Hematopoietic multipotent progenitor cell (in vitro differentiated cells): ENCODE measurements around the gene BHMT2. TPM values are rescaled to one million over a fixed set of nuclear protein-coding genes. Genes with fewer than 3 reads are reported as not detected.

Experiments used
- DNase-seq, 3 donors: peaks; one replicate each; pipeline ENCODE4 v3.0.0-alpha.2; 2011 to 2015; ENCODE audit warnings: low read depth in 2 of 3, low spot score in 2 of 3
- total RNA-seq: library from RNA; depleted of rRNA; stranded (reverse); fragments of >200 nt; gene quantifications from one replicate; pipeline ENCODE4 v1.2.3, GENCODE V29; 2012

Gene BHMT2, protein sequence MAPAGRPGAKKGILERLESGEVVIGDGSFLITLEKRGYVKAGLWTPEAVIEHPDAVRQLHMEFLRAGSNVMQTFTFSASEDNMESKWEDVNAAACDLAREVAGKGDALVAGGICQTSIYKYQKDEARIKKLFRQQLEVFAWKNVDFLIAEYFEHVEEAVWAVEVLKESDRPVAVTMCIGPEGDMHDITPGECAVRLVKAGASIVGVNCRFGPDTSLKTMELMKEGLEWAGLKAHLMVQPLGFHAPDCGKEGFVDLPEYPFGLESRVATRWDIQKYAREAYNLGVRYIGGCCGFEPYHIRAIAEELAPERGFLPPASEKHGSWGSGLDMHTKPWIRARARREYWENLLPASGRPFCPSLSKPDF
- 0.27 TPM for total RNA-seq

DNA sequence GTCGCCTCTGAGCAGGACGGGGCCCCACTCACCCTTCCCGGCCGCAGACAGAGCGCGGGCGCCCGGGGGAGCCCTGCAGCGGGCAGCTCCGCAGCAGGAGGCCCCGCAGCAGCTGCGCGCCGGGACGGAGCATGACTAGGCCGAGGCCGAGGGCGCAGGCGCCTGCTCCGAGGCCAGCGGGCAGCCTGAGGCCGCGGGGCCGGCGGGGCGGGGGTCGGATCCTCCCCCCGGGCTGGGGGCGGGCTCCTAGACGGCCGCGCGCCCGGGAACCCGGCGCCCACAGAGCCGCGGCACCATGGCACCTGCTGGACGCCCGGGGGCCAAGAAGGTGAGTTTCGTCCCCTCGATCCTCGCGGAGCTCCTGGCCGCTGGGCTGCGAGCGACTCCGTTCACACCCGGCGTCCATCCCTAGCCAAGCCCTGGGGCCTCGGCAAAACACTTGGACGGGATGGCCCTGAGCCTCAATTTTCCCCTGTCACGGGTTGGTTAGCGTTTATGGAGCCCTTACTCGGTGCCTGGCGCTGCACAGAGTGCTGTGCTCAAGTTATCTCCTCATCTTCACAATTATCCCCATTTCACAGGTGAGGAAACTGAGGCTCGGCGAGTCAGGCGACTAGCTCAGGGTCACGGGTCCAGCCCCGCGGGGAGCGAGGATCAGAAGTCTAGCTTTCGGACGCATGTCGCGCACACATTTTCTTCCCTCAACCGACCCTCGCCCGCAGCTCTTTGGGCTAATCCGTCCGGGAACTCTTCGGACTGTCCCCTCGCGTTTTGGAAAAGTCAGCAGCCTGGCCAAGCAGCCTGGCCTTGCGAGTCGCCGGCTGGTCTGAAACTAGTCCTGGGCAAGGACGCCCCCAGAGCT is at the start of gene BHMT2, which contains the start of gene DMGDH:
TSS of gene BHMT2 (plus strand) at position 280 of the 862 bp plus-strand sequence. CDS start at position 296, 16 bp downstream.
TSS of gene DMGDH (minus strand) at position 187 of the 862 bp plus-strand sequence. CDS start at position 133, 54 bp downstream.
- peak in 2 of 3 donors; percentile 24 to 35 for DNase-seq

DNA sequence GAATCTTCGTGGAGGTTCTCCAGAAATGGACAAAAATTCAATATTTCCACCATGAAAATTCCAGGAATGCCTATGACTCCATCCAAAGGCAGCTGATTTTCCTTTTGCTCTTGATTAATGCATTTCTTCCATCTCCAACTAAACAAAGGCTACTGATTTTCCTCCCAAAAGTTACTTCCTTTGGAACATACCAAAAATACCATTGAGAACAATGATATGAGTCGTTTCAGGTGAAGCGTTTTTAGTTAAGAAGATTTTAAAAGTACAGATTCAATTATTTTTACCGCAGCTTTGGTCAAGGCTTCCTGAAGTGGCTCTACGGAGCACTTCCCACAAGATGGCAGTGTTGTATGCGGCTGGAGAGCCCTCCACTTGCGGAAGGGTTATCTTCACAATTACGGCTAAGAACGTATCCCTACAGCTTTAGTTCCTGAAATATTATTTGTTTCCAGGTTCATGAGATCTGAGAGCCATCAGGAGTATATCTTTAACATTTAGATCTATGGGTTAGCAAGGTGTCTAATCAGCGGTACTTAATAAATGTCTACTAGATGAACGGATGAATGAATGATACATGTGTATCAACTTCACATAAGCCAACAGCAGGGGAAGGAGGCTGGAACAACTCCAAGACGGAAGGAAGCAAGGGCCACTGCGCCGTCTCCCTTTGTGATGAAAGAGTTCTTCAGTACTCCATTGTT is 48.6 kb upstream of the BHMT2 start:
- peak in 2 of 3 donors; percentile 55 to 71 for DNase-seq

DNA sequence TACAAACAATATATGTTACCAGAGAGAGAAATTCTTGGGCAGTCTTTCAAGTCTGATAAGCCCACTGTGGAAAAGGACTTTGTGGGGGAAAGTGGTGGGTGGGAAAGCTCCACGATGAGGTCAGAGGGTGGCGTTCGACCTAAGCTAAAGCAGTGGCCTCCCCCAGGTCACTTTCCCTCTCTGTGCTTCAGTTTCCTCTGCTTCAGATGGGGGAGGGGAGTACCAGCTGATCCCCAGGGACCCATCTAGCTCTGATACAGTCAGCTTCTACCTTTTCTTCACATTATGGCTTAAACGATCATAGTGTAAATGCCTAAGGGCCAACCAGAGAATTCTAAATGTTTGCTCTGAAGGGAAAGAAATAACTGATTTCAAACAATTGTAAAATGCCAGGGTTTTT is 47.8 kb upstream of the BHMT2 start:
- no peak for DNase-seq

DNA sequence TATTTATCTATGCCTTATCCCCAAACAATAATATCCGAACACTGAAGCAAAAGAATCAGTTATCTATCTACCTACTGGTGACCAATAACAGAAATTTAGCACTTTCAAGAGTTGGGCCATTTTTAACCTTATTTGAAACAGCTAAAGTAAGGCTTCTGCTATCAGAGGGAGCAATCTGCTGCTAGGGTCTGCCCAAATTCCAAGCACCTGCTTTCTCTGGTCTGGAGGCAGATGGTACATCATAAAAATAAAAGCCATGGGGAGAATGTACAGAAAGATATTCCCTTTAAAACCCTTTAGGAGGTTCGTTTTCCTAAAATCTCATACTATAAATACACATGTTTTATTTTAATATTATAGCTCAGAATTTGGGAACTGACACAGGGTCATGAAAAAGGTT is 46.8 kb upstream of the BHMT2 start:
- no peak for DNase-seq

DNA sequence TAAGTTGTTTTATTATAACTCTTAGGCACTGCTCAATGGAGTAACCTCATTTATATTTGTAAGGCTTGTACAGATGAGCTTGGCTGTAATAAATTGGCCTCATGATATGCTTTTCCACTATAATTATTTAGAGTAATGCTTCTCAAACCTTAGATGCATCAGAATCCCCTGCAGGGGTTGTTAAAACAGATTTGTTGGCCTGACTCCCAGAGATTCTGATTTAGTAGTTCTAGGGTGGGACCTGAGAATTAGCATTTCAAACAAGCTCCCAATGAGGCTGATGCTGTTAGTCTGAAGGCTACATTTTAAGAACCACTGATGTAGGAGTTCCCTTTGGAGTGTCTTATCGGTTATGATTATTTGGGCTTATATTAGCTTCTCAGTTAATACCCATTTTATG is 46.2 kb upstream of the BHMT2 start:
- DNase-seq = no peak

DNA sequence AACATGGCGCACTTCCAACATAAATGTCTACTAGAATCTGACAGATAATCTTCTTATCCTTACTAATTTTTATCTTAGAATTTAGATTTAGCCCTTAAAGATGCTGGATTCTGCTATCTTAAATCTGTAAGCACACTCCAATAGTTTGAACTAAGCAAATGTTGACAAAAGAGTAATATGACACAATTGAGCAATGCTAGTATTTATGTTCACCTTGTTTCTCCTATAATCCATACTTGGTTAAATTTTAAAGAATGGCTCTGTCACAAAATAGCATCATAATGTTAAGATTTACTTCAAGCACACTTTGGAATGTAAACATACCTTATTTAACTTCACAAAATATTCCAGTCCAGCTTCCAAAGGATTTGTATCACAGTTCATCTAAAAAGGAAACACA is 45.6 kb upstream of the BHMT2 start:
- DNase-seq = no peak

DNA sequence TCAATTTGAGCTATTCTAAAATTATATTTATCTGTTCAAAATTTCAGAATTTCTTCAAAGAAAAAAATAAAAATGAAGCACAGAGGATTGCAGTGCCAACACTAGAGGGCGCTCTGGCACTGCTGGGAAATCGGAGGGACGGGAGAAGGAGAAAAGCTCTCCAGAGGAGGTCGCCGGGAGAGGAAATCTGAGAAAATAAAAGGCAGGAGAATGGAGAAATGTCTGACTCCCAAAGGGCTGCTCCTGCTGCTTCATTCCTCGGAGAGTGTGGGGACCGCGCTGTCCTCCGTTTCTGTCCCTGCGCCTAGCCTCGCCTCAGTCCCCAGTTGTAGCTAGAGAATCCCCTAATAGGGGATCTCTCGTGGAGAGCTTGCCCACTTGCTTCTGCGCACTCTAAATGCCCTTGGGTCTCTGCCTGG is 44.5 kb upstream of the BHMT2 start:
- DNase-seq = peak; percentile 11 to 66 (median 48)

DNA sequence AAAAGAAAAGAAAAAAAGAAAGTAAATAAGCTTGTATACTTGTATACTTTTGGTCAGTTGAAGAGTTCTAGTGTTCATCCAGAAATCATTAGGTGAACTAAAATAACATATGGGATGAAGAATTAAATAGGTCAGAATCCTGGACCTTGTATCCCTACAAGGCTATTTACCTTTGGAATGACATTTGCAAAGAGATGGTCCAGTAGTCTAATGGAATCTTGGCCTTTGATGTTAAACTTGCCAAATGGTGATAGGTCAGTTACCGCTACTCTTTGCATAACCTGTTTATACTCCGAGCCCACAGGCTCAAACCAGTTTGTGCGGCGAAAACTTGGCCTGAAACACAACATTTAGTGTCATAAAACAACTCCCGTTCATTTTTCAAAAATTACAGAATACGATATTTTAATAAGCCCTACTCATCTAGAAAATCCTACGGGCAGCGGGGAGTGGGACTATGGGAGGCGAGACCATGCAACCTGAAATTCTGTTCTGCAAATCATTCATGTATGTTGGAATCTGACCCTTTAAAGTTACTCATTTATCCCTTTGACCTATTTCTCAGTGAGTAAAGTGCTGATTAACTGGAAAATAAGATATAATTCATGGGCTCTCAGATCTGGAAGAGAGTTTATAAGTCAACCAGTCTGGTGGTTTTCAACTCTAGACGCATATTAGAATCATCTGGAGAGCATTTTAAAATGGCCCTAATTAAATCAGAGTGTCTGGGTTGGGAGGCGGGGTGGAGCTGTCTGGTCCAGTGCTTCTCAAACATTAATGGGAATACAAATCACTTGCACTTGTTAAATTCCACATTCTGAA is 38.7 kb upstream of the BHMT2 start:
- DNase-seq = no peak

DNA sequence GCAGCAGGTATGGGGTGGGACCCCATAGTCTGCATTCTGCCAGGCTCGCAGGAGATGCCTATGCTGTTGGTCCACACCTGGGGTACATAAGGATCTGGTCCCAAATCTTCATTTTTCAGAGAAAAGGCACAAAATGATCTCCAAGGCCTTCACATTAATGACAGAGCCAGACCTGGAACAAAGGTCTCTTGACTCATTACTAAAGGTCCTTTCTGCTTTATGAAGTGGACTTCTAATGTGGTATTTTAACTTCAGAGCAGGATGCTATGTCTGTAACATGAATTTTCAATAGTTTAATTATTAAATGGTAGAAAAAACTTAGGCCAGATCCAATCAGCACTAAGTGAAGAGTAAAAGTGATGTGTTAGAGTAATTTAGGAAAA is 38.1 kb upstream of the BHMT2 start:
- no peak for DNase-seq

DNA sequence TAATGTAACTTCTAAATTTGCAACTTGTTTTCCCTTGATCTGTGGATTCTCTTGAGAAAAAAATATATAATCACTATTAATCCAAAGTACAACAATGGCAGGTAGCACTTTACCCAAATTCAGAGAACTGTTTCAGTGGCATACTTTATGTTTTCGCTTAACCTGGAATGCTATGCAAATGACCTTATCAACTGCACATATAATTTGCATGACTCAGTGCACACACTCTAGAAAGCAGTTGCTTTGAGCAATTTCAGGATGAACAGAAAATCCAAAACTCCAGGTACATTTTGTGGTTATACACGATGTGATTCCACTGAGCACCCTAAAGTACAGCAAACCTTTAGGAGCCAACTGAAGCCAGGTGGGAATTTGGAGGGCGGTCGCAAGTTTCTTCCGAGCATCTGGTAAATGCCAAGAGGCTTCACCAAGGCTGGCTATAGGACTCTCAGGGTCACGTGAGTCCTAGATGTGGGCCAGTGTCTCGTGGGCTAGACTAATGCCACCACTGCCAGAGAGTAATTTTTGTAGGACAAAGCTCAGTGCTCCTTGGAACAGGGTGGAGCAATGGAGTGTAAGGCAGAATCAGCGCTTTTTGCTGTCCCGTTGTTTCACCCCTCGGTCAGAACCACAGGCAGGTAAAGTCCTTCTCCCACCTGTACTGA is 37.4 kb upstream of the BHMT2 start:
- DNase-seq = no peak

DNA sequence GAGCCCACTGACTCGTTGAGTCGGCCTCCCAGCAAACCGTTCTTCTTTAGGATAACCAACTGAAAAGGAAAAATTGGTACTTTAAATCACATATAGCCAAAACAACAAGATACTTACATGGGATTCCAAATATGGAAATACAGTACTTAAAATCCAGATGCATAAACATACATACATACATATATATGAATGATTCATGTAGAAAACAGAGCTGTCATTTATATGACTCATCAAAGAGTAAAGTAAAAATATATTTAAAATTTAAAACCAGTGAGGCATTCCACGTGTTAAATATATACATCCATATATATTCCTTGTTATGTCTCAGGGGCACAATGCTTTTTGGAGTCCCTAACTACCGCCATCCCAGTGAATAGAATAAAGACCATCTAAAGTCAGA is 36.8 kb upstream of the BHMT2 start:
- no peak for DNase-seq

DNA sequence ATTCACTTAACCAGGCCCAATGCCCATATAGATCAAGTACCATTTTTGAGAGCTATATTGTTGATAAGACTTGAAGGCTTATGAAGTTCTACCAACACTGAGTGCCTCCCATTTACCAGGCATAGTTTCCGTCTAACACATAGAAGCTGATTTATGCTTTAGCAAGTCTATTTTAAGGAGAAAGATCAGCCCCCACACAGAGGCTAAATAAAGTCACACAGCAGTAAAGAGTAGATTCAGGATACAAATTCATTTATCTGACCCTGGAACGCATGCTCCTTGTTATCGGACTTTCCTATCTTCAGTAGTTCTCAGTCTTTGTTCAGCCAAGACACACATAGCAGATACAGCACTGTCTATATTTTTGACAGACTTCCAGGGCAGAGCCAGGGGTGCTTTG is 34.3 kb upstream of the BHMT2 start:
- DNase-seq = no peak

DNA sequence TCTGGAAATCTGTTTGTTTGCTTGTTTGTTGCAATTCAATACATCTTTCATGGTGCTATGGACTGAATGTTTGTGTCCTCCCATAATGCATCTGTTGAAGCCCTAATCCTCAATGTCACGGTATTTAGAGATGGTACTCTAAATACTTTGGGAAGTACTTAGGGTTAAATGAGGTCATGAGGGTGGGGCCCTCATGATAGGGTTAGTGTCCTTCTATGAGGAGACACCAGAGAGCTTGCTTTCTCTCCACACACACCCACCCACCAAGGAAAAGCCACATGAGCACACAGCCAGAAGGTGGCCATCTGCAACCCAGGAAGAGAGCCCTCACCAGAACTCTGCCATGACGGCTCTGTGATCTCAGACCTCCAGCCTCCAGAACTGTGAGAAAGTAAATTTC is 32.8 kb upstream of the BHMT2 start:
- DNase-seq = no peak

DNA sequence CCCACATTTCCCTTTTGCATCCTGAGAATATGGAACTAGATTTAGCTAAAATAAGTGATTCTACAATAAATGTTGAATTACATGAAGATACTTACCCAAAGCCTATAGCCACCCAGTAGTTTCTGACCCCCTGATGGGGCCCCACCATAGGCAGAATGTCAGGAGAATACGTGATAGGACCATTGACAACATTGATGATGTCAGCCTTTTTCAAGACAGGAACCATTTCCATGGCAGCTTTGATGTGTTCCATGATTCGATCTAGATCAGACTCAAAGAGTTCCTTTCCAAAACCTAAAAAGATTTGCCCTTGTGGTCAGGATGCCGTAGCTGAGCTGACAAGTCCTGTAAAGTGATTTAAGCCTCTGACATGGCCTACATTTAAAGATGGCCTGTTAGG is 27.4 kb upstream of the BHMT2 start:
- no peak for DNase-seq

DNA sequence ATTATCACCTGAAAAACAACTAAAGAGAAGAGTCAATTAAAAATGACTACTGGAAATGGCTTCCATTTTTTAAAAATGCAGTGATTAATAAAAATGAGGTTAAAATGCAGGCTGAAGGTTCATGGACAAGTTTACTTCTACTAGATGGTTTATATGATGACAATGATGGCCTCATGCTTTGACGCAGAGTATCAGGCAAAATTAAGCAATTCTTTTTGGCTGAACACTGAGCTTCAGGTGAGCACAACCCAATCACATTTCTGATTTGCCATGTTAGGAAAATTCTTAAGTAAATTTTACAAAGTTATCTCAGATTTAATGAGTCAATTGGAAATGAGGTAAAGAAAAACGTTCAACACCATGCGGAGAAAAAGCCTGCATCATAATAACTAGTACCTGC is 22.4 kb upstream of the BHMT2 start:
- no peak for DNase-seq

DNA sequence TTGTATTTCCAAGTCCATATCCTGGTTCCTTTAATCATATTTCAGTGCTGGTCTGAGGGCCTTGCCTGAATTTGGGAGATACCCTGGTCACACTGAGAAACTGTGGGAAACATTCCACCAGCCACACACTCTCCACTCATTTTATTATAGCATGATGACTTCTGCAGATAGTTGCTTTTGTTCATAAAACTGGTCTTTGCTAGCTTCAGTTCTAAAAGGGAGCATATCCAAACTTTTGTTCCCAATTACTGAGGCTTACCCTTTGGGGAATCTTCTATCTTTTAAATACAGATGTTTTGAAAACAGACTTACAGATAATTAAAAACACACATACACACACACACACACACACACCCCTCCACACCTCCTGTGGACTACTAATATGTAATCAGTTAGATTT is 21.1 kb upstream of the BHMT2 start:
- no peak for DNase-seq

DNA sequence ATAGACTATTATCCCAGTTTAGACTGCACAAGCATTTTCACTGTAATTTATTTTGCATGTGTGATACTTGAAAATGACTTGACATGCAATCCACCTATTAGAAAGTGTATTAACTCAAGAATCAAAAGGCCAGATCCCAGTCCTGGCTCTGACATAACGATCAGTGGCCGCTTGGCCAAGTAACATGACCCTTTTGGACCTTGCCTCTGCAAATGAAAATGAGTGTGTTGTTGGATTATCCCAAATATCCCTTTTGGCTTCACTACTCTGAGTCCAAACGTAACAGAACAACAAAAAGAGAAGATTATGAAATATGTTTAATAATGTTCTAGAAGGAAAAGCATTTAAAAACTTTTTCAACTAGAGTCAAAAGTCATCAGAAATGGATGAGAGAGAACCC is 19.1 kb upstream of the BHMT2 start:
- no peak for DNase-seq

DNA sequence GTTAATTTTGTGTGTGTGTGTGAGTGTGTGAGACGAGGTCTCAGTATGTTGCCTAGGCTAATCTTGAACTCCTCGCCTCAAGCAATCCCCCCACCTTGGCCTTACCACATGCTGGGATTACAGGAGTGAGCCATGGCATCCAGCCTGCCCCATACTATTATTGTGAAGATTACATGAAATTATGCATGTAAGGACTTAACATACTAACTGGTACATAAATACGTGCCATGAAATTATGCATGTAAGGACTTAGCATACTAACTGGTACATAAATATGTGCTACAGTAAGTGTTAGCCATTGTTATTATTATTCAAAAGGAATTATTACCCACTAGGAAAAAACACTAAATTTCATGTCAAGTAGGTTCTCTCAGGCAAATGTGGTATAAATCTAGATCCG is 16.2 kb upstream of the BHMT2 start:
- no peak for DNase-seq

DNA sequence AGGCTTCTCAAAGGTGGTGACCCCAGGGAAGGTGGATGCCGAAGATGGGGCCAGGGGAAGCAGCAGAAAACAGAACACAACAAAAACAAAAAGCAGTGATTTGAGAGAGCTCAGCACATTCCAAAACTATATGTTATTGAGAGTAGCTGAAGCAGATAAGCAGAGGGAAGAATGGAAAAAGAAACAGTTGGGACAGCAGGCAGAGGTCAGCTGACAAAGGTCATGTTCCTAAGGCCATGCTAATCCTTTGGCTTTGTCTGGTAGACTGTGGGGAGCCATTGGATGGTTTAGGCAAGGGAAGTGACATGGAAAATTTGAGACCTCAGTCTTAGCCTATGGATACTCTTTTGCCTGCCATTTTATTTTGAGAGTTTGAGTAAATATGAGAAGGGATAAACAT is 14.6 kb upstream of the BHMT2 start:
- no peak for DNase-seq

DNA sequence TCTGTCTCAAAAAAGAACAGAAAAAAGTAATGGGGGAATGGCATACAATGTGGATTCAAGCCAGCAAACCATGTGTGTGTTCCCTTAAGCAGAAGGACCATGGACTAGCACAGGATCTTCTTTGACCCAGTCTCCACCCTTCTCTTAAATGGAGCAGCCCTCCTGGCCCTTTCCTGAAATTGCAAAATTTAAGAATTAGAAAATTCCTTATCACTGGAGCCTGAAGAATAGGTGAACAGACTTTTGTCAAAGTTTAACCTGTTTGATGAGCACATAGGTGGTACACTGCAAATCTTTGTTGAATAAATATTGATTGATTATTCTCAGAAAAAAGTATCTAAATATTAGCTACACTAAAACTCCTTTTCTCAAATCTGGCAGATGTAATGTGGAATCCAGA is 12.7 kb upstream of the BHMT2 start:
- no peak for DNase-seq
